Fibroblast of skin of left biceps (primary cell): Measurements from ENCODE around the gene GIGYF1.

ENCODE experiments used
- DNase-seq, 2 experiments: peaks; one replicate each; pipeline ENCODE4 v3.0.0-alpha.2; 2013; ENCODE audit warnings: low read depth in 2 of 2

Gene GIGYF1

GRCh38 chr7:100632951-100633717 is 60.9 kb downstream of the GIGYF1 start:
- DNase-seq: no peak

- DNase-seq: no peak
Observed at GRCh38 chr7:100630066-100630465, 64.0 kb downstream of the GIGYF1 start.
